Astrocyte of the spinal cord (primary cell): ENCODE results near the gene DMAP1.
A peak's percentile ranks its signal among the peaks of the same experiment; 100 is the strongest.

Experiments used
- DNase-seq: peaks from one replicate; pipeline ENCODE4 v3.0.0; 2011; ENCODE audit warnings: low read depth, low spot score
- H3K4me3 ChIP-seq: 2 replicates; pipeline ENCODE4 v1.5.1; 2011; ENCODE audit warnings: low read depth, mild to moderate bottlenecking, low read length, moderate library complexity
- in situ Hi-C: cut with HindIII; loops from 2 replicates; pipeline ENCODE4 v1.10.0; 2017; ENCODE audit warnings: low sequenced_read_pairs
- TF ChIP-seq, protein P1 (sequence below): IDR thresholded peaks from 2 replicates; pipeline ENCODE4 v1.5.1; 2012; ENCODE audit warnings: low read depth, mild to moderate bottlenecking, low read length, inconsistent platforms

The DMAP1 gene

DNA sequence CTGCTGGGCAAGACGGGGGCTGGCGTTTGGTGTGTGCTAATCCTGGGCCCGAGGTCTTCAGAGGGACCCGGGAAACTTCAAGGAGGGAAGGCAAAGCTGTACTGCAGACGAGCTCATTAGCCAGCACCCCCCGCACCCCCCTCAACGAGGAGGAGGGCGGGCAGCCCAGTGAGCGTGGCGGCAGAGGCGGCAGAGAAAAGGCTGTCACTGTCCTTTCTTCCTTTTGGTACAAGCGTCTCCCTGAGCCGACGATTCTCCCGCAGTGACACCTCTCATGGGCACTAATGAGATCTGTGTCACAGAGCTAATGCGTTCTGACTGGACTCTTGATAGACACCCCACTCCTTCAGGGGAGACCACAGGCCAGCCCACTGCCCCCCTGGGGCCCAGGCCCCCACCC lies 29.5 kb downstream of the DMAP1 start:
- in situ Hi-C loops, result no loop called here
- TF ChIP-seq, protein P1, sequence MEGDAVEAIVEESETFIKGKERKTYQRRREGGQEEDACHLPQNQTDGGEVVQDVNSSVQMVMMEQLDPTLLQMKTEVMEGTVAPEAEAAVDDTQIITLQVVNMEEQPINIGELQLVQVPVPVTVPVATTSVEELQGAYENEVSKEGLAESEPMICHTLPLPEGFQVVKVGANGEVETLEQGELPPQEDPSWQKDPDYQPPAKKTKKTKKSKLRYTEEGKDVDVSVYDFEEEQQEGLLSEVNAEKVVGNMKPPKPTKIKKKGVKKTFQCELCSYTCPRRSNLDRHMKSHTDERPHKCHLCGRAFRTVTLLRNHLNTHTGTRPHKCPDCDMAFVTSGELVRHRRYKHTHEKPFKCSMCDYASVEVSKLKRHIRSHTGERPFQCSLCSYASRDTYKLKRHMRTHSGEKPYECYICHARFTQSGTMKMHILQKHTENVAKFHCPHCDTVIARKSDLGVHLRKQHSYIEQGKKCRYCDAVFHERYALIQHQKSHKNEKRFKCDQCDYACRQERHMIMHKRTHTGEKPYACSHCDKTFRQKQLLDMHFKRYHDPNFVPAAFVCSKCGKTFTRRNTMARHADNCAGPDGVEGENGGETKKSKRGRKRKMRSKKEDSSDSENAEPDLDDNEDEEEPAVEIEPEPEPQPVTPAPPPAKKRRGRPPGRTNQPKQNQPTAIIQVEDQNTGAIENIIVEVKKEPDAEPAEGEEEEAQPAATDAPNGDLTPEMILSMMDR, result no peak
- no peak overlapping the region for H3K4me3 ChIP-seq
- no peak for DNase-seq

DNA sequence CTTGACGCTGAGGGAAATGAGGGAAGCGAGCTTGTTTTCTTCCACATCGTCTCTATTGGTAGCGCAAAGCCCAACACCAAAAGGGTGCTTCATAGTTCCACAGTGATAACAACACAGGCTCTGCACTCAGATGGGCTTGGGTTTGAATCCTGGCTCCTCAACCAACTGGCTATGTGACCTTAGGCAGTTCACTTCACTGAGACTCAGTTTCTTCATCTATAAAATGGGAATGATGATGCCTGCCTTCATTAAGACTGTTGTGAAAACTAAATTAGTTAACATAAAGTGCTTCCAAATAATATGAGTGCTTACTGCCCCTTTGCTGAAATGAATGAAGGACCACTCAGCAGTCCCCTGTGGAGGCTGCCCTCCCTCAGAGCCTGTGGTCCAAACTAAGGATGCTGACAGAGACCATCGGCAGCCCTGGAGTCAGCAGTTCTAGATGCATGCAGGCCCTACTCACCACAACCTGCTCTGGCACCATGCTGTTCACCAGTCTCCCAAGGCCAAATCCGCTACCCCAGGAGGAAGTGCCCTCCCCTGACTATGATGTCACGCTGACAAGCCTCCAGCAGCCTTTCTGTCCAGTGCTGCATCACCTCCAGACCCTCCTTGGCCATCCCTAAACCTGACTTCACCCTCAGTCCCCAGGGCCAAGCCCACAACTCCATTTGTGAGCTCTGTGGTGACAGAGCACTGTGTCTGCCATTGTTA lies 30.7 kb downstream of the DMAP1 start:
- TF ChIP-seq, protein P1, result no peak
- DNase-seq, result no peak

GRCh38 chr1:44244986-44245385 lies 31.7 kb downstream of the DMAP1 start:
- in situ Hi-C loops, result no loop called here
- TF ChIP-seq, protein P1, result no peak
- H3K4me3 ChIP-seq, result no peak overlapping the region
- DNase-seq, result no peak

More for the DNA sequence above, 30.7 kb downstream of the DMAP1 start:
- in situ Hi-C loops, result no loop called here
- H3K4me3 ChIP-seq, result no peak overlapping the region

- TF ChIP-seq, protein P1, result no peak
- in situ Hi-C loops, result no loop called here
- no peak overlapping the region for H3K4me3 ChIP-seq
- no peak for DNase-seq
Observed at GRCh38 chr1:44246806-44247205, 33.5 kb downstream of the DMAP1 start.

- H3K4me3 ChIP-seq, result no peak overlapping the region
- DNase-seq, result peak; percentile 4
- in situ Hi-C loops, result no loop called here
- TF ChIP-seq, protein P1, result no peak
Observed at GRCh38 chr1:44249543-44249942, 36.3 kb downstream of the DMAP1 start.

DNA sequence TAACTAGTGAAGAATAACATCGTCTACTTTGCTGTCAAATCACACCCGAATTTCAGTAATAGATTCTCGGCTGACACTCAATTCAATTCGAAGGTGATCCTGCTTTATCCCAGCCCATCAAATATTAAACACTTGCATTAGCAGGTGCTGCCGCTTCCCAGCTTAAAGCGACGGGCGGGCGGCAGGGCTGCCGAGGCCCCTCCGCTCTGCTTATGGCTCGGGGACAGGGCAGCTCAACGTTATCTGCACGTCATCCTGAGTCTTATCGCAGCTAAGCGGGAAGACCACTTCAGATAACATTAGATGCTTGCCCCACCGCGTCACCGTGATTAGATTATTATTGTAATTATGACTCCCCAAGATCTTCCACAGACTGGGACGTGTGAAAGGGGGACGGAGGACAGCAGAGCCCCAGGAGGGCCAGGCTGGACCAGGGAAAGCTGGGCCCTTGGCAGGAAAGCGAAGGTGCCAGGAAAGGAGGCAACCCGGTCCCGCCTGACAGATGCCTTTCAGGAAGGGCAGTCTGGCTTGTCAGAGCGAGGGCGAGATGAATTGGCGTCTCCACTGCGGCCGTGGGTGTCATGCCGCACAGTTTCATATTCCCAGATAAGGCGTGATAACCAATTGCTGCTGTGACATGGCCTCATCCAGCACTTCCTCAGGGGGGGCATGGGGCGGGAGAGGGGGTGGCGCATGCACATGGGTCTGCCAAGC lies 37.0 kb downstream of the DMAP1 start:
- no peak overlapping the region for H3K4me3 ChIP-seq
- DNase-seq, result no peak
- TF ChIP-seq, protein P1, result no peak
- in situ Hi-C loops, result no loop called here
